GM21723 (cell line): ENCODE results near the gene LBR.
"Not testable (repeated sequence)": the region's sequence is repeated elsewhere in the genome, so short reads cannot be mapped to it uniquely, and the experiment has no call there.

Source experiments
- ATAC-seq: cut with Tn5 transposase; IDR thresholded peaks from one replicate; pipeline ENCODE4 v1.9.1; 2021; ENCODE audit warnings: mild to moderate bottlenecking, moderate library complexity; ENCODE audit not compliant: unreplicated experiment

The LBR gene

GRCh38 chr1:225386860-225387259 is 41.0 kb downstream of the LBR start:
- not testable (repeated sequence) for ATAC-seq

- ATAC-seq = no peak
Measured at GRCh38 chr1:225380691-225381090, 47.1 kb downstream of the LBR start.

- no peak for ATAC-seq
Measured at GRCh38 chr1:225378880-225379279, 49.0 kb downstream of the LBR start.

GRCh38 chr1:225374996-225375395 is 52.8 kb downstream of the LBR start:
- ATAC-seq = no peak

- ATAC-seq = no peak
Measured at GRCh38 chr1:225373155-225373554, 54.7 kb downstream of the LBR start.

GRCh38 chr1:225371366-225372010 is 56.4 kb downstream of the LBR start:
- no peak for ATAC-seq

- no peak for ATAC-seq
Measured at GRCh38 chr1:225368036-225368552, 59.7 kb downstream of the LBR start.

- ATAC-seq = no peak
Measured at GRCh38 chr1:225366552-225366951, 61.3 kb downstream of the LBR start.

- no peak for ATAC-seq
Measured at GRCh38 chr1:225366018-225366417, 61.8 kb downstream of the LBR start.

- no peak for ATAC-seq
Measured at GRCh38 chr1:225364439-225364838, 63.4 kb downstream of the LBR start.

- no peak for ATAC-seq
Measured at GRCh38 chr1:225362805-225363204, 65.0 kb downstream of the LBR start.

GRCh38 chr1:225361176-225361575 is 66.7 kb downstream of the LBR start:
- no peak for ATAC-seq

GRCh38 chr1:225360119-225360518 is 67.7 kb downstream of the LBR start:
- no peak for ATAC-seq

- no peak for ATAC-seq
Measured at GRCh38 chr1:225355863-225356262, 72.0 kb downstream of the LBR start.

GRCh38 chr1:225354906-225355305 is 72.9 kb downstream of the LBR start:
- no peak for ATAC-seq
